ENCODE measurements around the gene SLC17A3.

The SLC17A3 gene, protein sequence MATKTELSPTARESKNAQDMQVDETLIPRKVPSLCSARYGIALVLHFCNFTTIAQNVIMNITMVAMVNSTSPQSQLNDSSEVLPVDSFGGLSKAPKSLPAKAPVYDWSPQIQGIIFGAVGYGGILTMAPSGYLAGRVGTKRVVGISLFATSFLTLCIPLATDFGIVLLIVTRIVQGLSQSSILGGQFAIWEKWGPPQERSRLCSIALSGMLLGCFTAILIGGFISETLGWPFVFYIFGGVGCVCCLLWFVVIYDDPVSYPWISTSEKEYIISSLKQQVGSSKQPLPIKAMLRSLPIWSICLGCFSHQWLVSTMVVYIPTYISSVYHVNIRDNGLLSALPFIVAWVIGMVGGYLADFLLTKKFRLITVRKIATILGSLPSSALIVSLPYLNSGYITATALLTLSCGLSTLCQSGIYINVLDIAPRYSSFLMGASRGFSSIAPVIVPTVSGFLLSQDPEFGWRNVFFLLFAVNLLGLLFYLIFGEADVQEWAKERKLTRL

DNA sequence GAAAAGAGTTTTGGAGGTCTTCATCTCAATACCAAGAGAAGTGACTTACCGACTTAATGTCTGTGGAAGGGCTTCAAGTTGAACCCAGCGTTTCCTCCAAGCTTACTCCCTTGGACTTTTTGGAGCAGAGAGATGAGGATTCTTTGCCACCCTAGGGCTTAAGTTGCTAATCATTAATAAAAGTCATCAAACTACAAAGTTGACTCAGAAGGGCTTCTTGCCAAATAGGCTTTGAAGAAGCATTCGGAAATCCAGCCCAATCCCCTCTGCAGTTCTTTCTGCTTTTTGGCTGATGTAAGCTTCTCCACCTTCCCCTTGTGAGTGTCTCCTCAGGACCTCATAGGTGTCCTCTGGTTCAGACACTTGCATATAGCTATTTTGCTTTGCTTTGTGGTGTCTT, at the start of gene SLC17A3:
TSS of gene SLC17A3 (minus strand) at position 126 of the 400 bp plus-strand sequence. CDS start 5,856 bp downstream, outside the sequence.
- no peak for DNase-seq

DNA sequence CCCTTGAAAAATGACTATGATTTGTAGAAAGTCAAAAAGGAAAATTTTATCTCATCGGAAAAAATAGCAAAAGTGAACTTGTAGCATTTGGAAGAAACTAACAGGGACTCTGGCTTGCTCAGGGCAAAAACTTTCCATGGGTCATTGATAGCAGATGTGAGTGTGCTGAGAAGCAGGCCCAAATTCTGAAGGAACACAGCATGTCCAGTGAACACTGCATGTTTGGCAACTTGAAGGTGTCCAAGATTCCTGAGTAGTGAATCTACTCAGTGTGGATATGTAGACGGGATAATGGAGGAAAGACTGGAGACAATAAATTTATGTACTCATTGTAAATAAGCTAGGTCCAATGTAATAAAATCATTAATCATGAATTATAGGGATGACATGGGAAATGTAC, 48.3 kb upstream of the SLC17A3 start:
- no peak for DNase-seq

DNA sequence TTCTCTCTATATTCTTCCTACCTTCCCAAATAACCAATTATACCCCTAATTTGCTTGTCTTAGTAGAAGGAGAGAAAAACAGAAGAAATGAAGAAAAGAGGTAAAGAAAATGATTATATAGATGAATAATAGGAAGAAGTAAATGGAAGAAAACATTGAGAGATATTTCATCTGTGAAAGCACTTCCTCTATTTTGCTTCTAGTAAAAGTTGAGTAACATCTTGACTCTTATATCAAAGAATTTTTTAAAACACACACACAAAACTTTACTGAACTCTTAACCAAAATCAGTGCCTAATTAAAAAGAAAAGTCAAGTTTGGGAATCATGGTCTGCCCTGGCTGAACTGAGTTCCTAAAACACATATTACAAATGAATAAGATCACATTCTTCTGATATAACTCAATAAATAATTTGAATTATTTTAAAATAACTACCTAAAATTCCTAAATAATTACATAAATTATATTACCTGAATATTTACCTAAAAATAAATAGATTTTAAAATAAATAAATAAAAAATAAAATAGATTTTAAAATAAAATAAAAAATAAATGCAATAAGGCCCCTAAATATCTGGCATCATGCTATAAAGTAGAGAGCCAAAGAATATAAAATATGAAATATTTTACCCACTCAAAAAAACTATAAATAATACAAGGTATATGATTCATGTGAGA, 47.6 kb upstream of the SLC17A3 start:
- no peak for DNase-seq

DNA sequence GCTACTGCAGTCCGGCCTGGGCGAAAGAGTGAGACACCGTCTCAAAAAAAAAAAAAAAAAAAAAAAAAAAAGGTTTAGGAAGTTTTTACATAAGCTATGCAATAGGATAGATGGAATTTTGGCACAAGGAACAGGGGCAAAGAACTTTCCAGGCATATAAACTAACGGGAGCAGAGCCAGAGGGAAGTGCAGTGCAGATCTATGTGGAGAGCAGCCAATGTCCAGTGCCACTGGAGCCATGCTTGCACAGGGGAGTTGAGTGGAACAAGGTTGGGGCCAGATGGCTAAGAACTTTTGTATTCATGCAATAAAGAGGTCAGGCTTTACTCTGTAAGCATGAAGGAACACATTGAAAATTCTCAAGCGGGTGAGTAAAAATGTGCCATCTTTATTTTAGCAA, 45.6 kb upstream of the SLC17A3 start:
- no peak for DNase-seq

DNA sequence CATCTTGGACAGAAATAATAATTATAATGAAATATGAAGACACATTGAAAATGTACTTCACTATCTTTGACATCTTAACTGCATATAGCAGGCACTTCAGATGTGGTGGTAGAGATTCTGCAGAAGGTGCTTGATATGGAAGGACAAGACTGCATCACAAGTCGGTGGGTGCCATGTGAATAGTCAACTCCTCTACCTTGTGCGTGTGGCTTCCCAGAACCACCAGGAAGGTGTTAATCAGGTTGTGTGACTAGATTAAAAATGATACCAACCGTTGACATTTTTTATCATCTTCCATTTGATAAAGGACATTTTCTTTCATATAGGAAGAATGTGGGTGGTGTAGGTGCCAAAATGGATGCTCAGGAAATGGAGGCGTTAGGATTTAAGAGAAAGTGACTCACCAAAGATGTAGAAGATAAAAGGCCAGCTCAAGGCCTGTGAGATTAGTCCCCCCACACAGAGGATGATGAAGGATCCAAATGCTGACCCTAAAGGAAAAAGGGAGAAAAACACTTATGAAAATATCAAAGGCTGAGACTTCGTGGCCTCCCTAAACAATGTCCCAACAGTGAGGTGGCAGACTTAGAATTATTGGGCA, 44.1 kb upstream of the SLC17A3 start:
- DNase-seq = no peak

DNA sequence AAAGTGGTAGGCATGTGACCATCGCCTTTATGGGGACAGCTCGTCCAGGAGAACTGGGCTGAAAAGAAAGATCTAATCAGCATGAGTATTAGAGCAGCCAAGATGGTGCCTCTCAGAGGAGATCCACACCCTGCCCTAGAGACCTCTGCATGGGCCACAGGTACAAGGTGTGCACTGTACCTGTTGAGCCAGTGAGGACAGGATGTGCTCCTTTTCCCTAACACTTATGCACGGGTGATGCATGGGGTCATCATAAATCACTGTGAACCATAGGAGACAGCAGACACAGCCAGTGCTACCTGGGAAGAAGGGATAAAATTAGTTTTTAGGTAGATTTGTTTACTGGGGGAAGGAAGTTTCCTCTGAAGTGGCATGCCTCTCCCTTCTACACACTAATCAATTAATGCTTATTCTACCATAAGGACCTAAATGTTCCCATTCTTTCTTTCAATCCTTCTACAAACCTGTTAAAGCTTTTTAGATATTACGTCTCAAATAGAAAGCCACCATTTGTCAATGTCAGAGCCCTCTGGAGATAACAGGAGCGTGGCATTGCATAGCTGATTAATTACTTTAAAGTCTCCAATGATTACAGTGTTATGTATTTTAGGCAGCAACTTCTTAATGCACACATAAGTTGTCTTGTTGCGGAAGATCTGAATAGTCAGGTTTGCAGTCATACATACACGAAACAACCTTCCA, 42.9 kb upstream of the SLC17A3 start:
- no peak for DNase-seq

DNA sequence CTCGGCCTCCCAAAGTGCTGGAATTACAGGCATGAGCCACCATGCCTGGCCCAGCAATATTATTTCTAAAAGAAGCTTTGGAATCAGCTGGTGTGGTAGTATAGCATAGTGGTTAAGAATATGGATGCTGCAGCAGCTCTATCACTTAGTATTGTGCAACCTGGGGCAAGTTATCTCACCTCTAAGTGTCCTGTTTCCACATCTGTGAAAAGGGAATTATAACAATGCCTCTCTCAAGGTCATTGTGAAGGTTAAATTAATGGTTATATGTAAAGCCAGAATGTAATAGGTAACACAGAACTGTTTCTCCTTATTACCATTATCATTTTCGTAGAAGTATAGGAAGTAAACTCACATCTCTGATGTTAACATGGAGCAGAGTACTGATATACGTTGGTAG, 42.3 kb upstream of the SLC17A3 start:
- no peak for DNase-seq

DNA sequence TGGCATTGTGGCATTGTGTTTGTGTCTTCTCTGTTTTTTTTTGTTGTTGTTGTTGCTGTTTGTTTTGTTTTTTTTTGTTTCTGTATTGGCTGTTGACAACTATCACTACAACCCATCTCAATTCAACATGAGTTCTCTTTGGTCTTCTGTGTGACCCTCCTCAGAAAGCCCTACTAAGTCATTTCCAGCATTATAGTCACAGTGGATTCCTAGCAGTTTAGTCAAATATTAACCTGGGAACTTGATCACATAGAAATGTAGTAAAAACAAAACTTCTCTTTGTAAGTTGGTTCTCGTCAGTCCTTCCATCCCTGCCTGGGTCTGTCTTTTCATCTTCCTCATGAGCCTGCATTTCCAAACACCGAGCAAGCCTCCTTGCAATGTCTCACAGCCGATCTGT, 39.7 kb upstream of the SLC17A3 start:
- DNase-seq = no peak

DNA sequence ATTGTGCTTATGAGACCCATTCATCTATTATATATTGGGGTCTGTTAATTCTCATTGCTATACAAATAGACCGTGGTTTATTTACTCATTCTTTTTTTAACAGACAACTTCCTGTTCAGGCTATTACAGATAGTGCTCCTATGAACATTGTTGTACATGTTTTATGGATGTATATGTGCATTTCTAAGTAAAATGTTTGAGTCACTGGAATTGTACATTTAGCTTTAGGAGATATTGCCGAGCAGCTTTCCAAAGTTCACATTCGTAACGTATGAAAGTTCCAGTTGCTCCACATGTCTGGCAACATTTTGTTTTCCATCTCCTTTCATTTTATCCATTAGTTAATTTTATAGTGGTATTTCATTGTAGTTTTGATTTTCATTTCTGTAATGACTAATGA, 37.3 kb upstream of the SLC17A3 start:
- DNase-seq = no peak

DNA sequence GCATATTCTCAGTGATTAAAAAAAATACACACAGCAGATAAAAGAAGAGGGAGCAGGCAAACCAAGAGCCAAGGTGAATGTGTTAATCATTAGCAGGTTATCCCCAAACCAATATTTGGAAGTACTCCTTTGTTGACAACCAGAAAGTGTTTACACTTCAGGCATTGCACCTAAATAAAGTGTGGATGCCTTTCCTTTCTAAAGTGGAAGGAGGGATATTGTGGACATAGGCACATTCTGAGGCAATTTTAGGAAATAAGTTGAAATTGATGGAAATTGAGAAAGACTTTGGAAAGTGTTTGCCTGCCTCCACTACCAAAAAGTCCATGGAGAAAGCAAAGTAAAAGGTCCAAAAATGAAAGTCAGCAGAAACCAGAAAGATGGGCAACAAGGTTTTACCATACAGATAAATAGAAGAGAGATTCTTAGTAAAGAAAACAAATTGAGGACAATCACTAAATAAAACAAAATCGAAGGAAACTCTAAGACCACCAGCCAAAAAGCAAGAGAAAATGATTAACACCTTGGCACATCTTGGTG, 33.5 kb upstream of the SLC17A3 start:
- DNase-seq = no peak

DNA sequence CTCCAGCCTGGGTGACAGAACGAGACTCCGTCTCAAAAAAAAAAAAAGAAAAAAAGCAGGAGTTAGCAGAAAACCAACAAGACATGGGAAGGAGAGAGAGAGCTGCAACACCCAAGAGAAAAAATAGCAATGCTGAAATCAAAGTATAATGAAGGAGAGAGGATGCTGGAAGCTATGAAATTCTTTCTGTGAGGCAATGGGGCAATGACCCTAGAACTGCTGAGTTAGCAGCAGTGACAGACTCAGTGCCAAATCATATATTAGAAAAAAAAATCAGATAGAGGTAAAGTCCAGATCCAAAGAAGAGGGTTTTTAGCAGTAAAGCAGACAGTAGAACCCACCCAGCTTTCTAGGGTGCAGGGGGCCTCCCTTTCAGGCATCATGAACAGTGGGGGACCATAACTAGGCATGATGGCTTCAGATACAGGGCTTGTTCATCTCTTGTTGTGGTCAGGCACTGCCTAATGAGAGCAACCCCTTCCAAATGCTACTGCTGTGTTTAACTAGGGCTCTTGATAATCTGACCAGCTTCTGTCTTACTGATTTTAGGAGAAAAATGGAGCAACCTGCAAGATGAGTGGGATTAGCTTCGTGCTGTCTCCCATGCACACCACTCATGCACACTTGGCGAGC, 29.5 kb upstream of the SLC17A3 start:
- no peak for DNase-seq

DNA sequence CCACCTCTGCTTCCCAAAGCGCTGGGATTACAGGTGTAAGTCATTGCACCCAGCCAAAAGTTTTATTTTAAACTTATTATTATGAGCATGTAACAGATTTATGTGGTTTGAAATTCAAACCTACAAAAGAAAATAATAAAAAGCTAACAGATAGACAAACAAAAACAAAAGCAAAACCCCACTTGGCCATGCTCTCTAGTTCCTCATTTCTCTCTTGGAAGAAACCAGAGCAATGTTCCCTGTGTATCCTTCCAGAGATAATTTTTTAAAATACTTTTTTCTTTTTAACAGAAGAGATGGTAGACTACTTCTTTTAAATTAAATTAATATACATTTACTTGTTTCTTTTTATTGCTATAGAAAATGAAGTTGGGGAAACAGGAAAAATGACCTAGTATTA, 28.0 kb upstream of the SLC17A3 start:
- DNase-seq = no peak

DNA sequence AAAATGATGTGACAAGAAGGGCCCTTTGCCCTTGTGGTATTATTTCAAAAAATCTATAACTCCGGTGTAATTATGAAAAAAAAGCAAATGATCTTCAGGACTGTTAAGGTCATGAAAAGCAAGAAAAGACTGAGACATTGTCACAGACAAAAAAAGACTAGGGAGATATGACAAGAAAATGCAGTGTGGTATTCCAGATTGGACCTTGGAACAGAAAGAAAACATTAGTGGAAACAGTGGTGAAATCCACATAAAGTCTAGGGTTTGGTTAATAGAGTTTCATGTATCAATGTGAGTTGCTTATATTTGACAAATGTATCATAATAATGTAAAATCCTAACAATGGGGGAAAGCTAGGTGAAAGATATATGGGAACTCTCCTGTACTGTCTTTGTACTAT, 26.8 kb upstream of the SLC17A3 start:
- DNase-seq = no peak

DNA sequence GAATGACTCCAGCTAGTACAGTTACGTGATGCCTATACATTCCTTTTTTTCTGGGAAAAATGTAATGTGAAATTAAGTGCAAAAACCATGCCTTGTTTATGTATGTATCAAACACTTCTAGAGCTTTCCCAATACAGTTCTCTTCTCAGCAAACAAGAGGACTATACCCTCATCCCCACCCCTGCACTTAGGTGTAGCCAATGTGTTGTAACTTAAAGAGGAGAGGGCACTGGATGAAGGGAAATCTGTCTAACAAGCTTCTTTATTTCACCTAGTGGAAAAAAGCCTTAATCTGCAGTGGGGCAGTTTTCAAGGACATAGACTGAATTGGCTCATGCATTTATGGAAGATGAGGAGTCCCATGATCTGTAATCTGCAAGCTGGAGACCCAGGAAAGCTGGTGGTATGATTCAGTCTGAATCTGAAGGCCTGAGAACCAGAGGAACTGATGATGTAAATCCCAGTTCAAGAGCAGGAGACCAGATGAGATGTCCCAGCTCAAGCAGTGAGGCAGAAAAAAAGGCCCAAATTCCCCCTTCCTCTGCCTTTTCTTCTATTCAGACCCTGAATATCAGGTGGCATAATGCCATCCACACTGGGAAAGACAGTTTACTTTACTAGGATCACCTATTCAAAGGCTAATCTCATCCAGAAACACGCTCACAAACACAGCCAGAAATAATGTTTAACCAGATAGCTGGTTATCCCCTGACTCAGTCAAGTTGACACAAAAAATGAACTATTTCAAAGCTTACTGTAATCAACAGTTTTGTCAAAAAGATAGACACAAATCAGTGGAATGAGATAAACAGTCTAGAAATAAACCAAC, 25.8 kb upstream of the SLC17A3 start:
- no peak for DNase-seq

DNA sequence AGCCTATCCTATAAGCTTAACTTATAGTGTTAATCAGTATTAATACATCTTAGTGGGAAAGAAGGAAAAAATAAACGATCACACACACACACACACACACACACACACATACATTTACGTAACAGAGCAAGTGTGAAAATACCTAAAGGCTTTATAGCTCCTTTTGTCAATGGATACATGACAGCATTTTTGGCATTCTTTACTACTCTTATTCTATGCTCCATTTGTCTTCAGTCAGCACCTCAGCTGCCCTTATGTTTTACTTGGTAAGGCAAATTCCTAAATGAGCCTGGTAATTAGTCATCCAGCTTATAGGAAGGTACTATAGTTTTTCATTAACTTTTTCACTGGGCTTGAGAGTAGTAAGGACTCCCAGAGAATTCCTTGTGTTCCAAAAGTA, 25.1 kb upstream of the SLC17A3 start:
- DNase-seq = no peak

DNA sequence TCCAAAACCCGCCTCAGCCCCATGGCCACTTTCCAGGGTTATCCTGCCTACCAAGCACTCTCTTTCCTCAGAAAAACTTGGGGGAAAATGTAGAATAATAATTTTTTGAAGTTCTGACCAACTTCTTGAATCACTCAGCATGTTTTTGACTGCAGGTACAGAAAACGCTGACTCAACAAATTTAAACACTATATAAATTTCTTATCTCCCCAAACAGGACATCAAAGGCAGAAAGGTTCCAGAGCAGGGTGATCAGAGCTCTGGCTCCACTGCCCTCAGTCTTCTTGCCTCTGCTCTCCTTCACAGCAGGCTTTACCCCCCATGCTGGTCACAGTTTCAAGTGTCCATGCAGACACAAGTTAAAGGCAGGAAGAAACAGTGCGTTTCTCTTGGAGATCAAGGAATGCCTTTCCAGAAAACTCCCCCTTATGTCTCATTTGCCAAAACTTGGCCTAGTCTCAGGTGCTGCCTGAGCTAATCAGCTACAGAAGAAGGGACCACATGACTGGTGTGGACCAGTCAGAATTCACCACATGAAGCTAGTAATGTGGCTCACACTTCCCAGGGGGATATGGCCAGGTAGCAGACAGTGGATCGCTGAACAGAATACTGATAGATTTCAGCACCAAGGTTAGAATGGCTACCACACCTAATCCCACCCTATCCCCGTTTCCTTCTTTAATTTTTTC, 24.4 kb upstream of the SLC17A3 start:
- no peak for DNase-seq

DNA sequence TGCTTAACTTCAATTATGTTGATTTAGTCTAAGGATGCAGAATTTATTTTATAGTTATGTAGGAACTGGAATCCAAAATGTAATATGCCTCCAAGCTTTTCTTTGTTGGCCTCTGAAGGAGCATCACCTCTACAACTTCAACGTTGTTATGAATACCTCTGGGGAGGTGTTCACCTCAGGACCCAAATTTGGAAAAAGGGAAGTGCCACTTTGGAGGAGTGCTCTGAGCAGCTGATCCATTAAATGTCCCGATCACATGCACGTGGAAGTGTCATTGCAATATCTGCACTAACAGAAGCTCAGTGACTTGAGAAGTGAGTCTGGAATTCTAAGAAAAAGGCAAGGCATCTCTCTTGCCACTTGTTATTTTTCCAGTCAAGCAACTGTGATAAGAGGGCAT, 22.2 kb upstream of the SLC17A3 start:
- no peak for DNase-seq

DNA sequence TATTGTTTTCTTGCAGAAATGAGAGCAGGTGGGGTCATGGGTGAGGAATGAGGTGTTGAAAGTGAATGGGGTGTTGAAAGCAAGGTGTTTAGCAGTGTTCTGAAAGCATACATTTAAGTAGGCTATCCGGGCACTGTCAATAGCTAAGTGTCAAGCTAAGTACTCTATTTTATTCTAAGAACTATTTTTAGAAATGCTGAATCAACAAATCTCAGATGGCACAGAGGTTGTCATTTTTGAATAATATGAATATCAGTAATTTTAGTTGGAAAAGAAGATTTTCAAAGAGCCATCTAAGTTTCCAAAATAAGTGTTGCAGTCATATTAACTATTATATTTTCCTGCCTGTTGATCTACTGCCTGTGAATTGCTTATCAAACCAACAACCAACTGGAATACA, 21.7 kb upstream of the SLC17A3 start:
- no peak for DNase-seq

DNA sequence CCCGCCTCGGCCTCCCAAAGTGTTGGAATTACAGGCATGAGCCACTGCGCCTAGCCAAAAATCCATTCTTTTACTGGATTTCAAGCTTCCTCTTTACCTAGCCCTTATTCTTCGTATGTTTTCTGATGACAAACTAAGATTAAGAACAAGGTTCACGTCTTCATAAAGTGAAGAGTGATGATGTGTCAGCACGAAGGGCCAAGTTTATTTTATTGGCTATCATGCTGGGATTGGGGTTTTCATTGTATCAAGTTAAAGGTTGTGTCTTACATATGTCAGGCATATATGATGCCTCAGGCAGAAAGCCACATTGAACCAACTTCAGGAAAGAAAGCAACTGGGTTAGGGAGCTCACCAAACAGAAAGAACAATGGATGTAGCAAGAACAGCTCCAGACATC, 19.7 kb upstream of the SLC17A3 start:
- no peak for DNase-seq

DNA sequence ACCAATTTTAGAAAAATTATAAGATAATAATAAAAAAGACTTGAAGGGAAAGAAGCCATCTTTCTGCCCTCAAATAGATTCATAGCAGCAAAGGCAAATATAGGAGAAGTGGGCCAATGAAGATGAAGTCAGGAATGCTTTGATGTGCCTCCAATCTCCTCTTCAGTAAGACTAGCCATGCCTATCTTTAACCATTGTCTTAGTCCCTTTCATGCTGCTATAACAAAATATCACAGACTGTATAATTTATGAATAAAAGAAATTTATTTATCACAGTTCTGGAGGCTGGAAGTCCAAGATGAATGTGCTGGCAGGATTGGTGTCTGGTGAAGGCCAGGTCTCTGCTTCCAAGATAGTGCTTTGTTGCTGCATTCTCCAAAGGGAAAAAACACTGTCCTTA, 18.8 kb upstream of the SLC17A3 start:
- no peak for DNase-seq

All from NCI-H1105 treated with DMSO at 0.1 percent for 48 hours (cell line).